NCI-H187 treated with DMSO at 0.1 percent for 48 hours (cell line): ENCODE measurements around the gene SH3BP4.

Experiments
- DNase-seq: peaks from one replicate; lab custom pipeline; 2025; lab: John Stamatoyannopoulos, UW

SH3BP4 gene, protein sequence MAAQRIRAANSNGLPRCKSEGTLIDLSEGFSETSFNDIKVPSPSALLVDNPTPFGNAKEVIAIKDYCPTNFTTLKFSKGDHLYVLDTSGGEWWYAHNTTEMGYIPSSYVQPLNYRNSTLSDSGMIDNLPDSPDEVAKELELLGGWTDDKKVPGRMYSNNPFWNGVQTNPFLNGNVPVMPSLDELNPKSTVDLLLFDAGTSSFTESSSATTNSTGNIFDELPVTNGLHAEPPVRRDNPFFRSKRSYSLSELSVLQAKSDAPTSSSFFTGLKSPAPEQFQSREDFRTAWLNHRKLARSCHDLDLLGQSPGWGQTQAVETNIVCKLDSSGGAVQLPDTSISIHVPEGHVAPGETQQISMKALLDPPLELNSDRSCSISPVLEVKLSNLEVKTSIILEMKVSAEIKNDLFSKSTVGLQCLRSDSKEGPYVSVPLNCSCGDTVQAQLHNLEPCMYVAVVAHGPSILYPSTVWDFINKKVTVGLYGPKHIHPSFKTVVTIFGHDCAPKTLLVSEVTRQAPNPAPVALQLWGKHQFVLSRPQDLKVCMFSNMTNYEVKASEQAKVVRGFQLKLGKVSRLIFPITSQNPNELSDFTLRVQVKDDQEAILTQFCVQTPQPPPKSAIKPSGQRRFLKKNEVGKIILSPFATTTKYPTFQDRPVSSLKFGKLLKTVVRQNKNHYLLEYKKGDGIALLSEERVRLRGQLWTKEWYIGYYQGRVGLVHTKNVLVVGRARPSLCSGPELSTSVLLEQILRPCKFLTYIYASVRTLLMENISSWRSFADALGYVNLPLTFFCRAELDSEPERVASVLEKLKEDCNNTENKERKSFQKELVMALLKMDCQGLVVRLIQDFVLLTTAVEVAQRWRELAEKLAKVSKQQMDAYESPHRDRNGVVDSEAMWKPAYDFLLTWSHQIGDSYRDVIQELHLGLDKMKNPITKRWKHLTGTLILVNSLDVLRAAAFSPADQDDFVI

DNA sequence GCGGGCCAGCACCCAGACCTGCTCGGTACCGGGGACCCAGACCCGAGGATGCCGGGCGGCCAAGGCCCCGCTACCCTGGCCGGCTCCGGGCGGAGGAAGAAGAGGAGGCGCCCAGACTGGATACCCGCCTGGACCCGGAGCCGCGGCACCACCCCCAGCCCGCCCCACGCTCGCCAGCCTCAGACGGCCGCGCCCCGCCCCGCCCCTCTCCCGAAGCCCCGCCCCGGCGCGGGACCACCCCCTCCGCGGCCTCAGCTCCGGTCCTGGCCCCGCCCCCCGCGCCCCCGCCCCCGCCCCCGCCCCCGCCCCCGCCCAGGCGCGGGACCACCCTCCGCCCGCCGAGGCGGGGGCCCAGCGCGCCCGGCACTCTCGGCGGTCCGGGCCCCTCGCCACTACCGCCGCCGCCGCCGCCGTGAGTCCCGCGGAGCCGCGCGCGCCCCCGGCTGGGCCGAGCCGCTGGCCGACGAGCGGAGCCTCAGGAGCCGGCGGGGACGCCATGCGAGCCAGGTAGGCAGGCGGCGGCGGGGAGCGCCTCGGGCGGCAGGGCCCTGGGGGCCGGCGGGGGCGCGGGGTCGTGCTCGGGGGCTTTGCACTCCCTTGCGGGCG is at the start of gene SH3BP4:
Gene SH3BP4 (plus strand): TSS at position 354 of the 606 bp plus-strand sequence. CDS start 82,986 bp downstream, outside the sequence.
- no peak for DNase-seq

DNA sequence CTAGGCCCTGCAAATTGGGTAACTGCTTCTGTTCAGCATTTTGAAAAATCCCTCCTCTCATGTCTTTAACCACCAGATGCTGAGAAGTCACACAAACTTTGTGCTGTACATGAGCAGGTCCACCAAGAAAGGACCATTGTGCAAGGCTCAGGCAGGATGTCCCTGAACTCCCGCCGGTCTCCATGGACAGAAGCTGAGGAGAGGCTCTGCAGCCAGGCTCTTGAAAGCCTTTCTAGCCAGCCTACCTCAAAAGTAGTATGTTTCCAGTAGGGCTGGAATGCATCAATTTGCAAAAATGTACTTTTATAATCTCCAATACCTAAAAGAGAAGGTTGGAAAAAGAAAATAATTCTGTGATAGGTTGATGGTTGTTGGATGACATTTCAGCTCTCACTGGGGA is 47.0 kb upstream of the SH3BP4 start:
- DNase-seq, result no peak

DNA sequence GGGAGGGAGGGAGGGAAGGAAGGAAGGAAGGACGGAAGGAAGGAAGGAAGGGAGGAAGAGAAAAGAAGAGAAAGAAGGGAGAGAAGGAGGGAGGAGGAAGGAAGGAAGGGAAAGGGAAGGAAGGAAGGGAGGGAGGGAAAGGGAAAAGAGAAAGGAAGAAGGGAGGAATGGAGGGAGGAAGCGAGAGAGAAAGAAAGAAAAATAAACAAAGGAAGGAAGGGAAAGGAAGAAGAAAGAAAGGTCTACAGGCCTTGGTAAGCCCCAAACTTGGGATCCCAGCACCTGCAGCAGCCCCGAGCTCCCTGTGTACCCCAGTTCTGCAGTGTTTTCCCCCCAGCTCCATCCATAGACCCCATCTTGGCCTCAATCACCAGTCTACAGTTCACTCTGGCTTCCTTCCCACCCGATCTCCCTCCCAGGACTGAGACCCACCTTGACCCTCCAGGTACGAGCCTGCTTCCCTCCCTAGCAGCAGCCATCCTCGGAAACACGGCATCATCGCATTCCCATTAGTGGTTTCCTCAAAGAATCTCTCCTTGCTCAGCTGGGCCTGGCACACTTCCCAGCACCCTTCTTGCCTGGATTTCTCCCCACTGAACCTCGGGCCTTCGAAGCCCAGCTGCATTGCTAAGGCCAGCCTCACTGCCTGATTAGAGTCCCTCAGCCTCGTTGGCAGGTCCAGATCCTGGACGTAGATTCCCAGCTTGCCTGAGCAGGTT is 46.1 kb upstream of the SH3BP4 start:
- DNase-seq, result no peak

DNA sequence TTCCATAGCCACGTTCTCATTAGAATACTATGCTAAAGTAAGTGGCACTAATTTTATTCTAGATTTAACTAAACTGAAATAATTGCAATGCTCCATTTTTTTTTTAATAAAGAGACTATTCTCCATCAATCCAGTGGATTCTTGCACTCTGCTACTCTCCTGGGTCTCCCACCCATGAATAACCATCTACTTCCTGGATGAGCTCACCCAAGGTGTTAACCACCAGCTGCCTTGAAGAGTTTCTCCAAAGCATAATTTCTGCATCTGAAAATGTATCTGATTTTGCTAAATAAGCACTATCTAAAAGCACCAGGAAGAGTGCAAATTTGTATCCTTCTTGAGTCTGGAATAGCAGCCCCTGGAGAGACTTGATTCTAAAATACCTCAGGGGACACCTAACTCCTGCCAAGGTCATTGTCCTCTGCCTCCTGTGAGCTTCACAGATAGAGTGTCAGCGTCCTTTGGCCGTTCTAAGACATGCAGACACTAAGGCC is 41.6 kb upstream of the SH3BP4 start:
- no peak for DNase-seq

DNA sequence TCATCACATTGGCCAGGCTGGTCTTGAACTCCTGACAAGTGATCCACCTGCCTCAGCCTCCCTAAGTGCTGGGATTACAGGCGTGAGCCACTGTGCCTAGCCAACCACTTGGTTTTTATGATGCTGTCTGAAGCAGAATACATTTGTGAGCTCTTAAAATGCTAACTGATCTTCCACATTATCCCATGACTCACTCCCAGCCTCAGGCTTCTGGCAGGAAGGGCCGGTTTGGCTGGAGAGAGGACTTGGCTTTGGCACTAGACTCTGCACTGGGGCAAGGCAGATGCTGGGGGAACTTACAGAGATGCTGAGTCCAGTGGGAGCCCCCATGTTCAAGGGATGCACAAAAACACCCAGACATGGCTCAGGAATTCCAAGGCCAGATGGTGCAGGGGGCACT is 40.5 kb upstream of the SH3BP4 start:
- no peak for DNase-seq

DNA sequence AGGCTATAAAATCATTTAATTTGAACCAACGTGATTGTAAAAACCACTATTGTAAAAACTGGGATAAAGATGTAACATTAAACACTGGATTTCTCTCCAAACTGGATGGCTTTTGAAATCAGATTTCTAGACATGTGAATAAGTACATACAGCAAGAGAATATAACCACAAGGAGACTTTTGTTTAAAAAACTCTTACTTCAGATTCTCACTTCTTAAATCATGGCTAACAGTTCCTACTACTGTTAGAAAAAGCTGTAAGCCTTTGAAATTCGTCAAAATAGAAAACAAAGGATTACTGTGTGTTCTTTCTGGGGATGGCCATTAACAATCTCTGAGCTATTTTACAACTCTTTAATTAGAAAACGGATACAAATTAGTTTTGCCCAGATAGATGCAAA is 39.4 kb upstream of the SH3BP4 start:
- no peak for DNase-seq

DNA sequence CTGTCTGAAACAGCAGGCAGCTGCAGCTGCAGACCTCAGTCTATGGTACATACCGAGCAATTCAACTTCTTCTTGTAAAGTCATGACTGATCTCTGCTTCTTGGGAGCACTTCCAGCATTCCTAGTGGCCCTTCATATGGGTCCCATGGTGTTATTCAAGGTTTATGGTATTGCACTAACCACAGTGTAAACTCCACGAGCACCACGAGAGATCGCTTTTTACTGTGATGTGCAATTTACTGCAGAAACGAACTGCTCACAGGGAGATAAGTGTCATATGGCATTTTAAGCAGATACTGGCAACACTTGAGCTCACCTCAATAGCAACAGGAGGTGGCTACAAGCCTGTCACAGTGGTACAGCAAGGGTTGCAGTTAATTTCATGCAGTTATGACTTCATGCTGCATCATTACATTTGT is 38.6 kb upstream of the SH3BP4 start:
- peak; percentile 31 for DNase-seq

DNA sequence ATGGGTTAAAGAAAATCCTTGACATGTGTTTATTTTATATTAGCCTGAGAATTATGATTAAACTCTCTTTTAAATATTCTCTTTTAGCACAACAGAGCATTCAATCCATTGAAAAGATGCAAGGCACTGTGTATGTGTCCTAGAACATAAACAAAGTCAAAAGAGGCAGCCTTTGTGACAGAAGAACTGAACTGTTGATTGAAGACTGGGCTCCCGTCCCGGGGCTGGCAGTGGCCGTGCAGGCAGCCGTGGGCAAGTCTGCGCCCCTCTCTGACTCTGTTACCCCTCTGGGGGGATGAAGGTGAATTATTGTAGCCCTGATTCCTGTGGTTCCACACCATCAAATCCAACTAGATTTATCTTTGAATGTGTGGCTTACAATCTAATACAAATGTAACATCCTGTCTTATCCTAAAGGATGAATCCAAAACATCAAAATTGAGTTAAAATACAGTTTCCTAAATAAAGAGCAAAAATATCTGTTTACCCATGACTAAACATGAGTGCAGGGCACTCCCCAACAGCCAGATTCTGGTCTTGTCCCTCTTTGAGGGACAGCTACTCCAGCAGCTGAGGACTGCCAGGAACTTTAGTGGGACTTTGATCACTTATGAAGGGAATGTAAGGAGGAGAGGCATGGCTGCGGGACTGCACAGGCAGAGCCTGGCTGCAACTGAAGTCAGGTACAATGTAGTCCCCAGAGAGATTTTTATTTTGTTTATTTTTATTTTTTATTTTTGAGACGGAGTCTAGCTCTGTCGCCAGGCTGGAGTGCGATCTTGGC is 37.3 kb upstream of the SH3BP4 start:
- no peak for DNase-seq

DNA sequence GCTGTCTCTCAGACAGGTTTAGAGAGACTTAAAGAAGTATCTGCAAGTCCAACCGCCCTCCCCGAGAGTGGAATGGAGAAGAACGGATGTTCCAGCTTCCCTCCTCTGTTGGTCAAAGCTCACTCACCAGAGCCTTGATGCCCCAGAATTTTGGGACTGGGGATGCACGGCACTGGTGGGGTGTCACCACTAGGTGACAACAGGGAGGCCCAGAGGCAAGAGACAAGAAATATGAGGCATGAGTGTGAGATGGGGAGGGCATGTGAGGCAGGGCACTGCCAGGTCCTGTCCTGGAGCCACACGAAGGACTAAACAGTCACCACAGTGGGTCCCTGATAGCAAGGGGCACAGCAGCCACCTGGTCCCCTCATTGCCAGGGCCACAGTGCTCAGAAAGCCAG is 35.1 kb upstream of the SH3BP4 start:
- no peak for DNase-seq

DNA sequence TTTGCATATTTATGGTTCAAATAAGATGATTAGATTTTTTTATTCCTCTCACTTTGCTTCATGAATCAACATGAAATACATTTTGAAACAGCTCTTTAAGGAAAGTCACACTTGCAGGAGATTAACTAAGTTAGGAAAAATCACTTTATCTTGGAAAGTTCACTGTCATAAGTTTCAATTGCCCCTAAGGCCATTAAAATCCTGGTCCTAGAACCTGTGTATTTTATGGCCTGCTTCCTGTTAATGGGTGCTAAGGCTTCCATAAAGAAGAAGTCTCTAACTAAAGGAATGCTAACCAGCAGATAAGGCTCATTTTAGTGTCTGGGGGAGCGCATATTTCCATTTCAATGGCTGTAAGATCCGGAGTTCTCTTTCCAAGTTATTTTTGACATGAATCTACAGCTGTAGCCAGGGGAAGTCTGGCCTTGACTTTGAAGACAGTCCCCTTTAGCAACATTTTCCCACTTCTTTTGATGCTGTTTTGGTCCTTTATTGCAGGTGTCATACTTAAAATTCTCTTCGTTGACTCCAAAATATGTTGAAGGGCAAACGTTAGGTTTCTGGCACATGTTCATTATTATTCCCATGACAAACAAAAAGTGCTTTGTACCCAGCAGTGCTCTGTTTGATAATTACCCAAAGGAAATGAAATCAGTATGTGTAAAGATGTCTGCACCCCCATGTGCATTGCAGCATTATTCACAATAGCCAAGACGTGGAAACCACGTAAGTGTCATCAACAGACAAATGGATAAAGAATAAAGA is 34.4 kb upstream of the SH3BP4 start:
- no peak for DNase-seq

DNA sequence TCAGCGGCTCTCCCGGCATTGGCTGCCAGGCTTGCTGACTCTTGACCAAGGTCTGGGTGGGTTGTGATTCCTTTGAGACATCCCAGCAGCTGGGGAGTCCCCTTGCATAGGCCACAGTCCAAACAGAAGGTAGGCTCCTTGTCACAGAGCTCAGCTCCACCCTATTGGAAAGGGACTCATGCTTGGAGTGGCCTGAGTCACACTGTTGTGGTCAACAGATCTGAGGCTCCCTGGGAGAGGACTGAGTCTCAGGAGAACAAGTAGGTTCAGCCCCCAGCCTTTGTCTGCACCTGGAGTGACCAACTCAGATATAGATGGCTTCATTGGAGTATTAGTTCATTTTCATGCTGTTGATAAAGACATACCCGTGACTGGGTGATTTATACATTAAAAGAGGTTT is 32.1 kb upstream of the SH3BP4 start:
- no peak for DNase-seq

DNA sequence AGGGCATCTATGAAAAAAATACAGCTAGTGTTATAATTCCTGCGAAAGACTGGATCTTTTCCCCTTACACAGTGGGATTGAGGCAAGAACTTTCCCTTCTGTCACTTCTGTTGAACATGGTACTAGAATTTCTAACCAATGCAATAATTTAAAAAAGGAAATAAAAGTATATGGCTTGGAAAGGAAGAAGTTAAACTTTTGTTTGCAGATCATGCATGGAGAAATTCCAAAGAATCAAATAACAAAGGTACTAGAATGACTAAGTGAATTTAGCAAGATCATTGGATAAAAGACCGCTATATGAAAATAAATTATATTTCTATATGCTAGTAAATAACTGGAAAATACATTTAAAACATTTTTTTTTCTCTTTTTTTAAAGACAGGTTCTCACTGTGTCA is 31.0 kb upstream of the SH3BP4 start:
- DNase-seq, result no peak

DNA sequence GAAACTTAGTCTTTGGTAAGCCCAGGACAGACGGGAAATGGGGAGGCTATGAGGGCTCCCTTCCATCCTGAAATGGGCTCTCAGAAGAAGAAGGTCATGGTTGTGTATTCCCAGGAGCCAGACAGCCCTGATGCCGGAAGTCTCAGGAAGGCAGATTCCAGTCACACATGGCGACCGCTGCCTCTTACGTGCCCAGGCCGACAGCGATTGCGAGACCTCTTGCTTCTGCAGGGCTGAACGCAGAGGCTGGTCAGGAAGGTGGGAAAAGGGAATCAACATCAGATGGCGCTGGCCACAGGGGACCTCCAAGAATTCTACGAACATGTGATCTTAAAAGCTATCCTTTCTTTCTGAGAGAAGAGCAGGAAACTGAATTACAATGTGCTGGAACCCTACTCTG is 22.8 kb upstream of the SH3BP4 start:
- no peak for DNase-seq

DNA sequence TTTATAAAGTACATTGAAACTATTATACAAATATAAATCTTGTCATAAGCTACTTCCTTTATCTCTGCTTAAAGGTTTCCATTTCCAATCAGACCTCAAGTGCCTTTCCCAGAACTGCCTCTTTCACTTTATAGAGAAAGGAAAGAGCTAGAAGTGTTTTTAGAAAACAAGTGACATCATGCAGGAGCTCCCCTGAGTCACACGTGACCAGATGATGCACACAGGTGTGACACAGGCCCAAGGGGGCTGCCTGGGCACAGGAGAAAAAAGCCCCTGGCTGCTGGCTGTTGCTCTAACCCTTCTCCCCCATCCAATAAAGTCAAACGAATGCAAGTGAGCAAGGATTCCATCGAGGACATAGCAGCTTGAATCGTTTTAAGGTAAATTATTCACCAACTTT is 21.4 kb upstream of the SH3BP4 start:
- DNase-seq, result no peak

DNA sequence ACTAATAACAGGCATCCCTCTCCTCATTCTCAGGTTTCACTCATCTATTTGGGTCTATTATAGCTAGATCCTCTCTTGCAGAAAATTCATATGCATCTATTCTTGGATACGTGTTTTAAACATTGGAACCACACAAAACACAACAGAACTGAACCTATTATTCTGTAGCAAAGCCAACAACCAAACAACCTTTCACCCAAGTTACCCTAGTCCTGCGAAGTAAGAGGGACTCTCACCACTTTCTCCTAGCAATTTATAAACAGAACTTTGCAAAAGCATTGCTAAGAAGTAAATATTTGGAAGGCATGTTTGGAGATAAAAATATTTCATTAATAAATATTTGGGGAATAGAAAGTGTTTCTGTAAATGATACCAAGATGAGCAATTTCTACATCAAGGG is 20.4 kb upstream of the SH3BP4 start:
- no peak for DNase-seq

DNA sequence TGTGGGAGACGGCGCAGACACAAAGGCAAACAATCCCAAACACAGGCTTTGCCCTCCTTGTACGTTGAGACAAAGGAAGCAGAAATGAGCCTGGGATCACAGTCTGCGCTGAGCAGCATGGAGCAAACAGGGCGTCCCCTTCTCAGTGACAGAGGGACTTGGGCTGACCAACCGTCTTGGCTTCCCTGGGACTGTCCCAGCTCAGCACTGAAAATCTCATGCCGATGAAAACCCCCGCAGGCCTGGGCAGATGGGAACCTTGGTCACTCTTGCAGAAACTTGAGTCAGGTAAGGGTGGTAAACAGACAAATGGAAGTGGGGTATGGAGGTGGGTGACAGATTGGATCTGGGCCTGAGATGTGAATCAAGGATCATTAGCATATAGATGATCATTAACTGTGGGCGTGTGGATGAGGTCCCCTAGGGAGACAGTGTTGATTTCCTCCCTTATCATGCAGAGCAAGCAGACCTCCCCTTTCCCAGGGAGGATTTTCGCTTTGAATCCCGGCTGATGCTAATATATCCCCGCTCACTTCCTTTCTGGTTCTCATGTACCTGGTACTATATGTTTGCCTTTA is 19.1 kb upstream of the SH3BP4 start:
- DNase-seq, result no peak

DNA sequence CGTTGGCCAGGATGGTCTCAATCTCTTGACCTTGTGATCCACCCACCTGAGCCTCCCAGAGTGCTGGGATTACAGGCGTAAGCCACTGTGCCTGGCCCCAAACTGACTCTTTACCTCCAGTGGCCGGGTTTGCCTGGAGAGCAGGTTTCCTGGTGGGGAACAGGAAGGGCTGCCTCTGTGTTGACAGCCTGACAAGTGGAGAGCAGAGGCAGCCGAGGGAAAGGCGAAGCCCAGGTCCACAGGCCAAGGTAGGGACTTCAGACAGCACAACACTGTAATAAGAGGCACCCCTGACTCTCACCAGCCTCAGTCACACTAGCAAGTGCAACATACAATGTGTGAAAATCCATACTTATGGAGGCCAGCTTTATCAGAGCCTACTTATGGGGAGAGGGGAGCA is 16.5 kb upstream of the SH3BP4 start:
- no peak for DNase-seq

DNA sequence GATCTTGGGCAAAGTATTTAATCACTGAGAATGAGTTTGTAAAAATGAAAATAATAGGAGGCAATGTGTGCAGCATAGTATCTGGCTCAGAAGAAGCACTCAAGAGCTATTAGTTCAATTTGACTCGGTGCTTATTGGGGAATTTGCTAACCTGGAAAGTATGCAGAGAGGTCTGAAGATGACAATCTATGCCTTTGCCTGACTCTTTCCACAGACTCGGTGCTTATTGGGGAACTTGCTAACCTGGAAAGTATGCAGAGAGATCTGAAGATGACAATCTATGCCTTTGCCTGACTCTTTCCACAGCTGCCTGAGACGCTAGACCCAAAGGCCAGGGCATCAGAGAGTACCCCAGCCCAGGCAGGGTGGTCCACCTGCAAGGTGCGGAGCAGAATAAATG is 12.2 kb upstream of the SH3BP4 start:
- no peak for DNase-seq

DNA sequence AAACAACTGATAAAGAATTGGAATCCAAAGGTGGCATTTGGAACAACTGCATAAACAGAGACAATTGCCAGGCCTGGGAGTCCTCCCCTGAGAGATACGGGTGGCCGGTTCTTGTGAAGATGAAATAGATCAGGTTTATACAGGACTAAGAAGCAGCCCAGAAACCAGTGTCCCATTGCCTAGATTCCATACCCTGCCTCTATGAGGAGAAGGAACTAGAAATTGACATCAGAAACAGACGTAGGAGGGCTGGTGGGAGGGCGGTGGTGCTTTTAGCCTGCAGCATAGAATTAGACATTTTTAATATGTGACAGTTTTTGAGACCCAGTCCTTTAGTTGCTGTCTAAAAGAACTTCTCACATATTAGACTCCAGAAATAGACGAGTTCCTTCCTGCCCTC is 11.8 kb upstream of the SH3BP4 start:
- no peak for DNase-seq

DNA sequence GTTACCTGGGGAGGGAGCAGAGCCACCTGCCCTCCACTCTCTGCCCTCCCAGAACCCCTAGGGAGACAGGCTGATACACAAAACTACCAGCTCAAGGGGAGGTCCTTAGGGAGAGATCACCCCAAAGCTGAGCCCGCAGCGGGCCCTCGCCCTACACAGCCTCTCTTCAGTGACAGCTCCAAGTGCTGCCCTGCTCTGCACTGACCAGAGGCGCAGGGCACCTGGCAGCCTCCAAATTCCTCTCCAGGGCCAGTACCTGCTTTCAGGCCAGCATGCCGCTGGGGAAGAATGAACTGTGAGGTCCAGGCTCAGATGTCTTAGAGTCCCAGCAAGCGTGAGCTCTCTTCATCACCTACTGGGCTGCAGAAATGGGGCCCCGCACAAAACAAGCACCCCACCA is 11.3 kb upstream of the SH3BP4 start:
- no peak for DNase-seq
